OCI-LY1 (cell line): Measurements from ENCODE around the gene EIF3J.

Source experiments
- EZH2 ChIP-seq: fragments of 200-600 bp; sonication (generic), shearing (Covaris generic); IDR thresholded peaks from 2 replicates; pipeline ENCODE4 v1.8.0; 2017; ENCODE audit warnings: borderline replicate concordance, mixed run types, mild to moderate bottlenecking, antibody characterized with exemption, low read length, moderate library complexity, mixed read lengths
- TF ChIP-seq, protein P1 (sequence below): fragments of 200-600 bp; sonication (generic), shearing (Covaris generic); IDR thresholded peaks from 2 replicates; pipeline ENCODE4 v1.5.1; 2017; ENCODE audit warnings: mild to moderate bottlenecking, antibody characterized with exemption, low read length, moderate library complexity, mixed read lengths

DNA sequence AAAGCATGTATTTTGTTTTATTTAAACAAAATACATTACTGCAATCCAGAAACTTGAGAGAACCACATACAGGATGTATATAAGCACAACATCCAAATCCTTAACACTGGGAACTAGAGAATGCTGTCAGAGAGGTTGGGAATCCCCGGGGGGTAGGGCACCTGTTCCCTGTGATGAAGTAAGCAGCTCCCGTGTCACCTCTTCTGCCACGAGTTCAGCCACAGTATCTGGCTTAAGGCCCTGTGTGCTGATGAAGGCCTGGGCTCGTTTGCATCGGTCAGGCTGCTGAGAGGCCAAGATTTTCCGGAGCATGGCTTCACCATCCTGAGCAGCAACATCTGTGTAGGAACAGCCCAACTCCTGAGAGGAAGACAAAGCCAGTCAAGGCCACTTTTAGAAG is 36.4 kb downstream of the EIF3J start:
- no peak for TF ChIP-seq EZH2
- TF ChIP-seq, protein P1, sequence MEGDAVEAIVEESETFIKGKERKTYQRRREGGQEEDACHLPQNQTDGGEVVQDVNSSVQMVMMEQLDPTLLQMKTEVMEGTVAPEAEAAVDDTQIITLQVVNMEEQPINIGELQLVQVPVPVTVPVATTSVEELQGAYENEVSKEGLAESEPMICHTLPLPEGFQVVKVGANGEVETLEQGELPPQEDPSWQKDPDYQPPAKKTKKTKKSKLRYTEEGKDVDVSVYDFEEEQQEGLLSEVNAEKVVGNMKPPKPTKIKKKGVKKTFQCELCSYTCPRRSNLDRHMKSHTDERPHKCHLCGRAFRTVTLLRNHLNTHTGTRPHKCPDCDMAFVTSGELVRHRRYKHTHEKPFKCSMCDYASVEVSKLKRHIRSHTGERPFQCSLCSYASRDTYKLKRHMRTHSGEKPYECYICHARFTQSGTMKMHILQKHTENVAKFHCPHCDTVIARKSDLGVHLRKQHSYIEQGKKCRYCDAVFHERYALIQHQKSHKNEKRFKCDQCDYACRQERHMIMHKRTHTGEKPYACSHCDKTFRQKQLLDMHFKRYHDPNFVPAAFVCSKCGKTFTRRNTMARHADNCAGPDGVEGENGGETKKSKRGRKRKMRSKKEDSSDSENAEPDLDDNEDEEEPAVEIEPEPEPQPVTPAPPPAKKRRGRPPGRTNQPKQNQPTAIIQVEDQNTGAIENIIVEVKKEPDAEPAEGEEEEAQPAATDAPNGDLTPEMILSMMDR, result no peak
